ENCODE results near the gene CIAO3.

DNA sequence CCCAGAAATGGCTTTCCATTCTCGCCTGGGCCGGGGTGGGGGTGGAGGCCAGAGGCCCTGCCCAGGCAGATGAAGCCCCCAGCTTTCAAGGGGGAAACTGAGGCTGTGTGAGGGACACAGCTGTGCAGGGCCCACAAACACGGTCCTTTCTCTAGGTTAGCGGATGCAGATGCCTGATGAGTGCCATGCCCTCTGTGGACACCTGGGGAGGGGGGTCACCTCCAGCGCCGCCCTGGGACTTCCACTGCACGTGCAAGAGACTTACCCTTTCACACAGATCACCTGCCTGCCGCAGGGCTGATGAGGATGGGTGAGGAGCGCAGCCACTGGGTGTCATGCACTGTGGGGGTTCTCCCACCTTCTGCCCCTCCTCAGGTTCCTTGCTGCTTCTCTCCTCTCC is 22.4 kb downstream of the CIAO3 start:
- TF ChIP-seq, protein P1, sequence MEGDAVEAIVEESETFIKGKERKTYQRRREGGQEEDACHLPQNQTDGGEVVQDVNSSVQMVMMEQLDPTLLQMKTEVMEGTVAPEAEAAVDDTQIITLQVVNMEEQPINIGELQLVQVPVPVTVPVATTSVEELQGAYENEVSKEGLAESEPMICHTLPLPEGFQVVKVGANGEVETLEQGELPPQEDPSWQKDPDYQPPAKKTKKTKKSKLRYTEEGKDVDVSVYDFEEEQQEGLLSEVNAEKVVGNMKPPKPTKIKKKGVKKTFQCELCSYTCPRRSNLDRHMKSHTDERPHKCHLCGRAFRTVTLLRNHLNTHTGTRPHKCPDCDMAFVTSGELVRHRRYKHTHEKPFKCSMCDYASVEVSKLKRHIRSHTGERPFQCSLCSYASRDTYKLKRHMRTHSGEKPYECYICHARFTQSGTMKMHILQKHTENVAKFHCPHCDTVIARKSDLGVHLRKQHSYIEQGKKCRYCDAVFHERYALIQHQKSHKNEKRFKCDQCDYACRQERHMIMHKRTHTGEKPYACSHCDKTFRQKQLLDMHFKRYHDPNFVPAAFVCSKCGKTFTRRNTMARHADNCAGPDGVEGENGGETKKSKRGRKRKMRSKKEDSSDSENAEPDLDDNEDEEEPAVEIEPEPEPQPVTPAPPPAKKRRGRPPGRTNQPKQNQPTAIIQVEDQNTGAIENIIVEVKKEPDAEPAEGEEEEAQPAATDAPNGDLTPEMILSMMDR (IDR thresholded peaks at IDR 0.05), result no peak
- no peak for TF ChIP-seq ZFX (IDR thresholded peaks at IDR 0.05; ENCODE audit: borderline replicate concordance)

All from 22Rv1 (cell line).